B cell (primary cell): ENCODE results near the gene TANGO6.

Source experiments
- EZH2 ChIP-seq: IDR thresholded peaks from 2 replicates; pipeline ENCODE4 v1.6.1; 2012; ENCODE audit warnings: borderline replicate concordance, low read depth, mild to moderate bottlenecking, moderate library complexity, low read length; ENCODE audit not compliant: insufficient read depth, poor library complexity, severe bottlenecking
- TF ChIP-seq, protein P1 (sequence below): fragments of 200-600 bp; IDR thresholded peaks from one replicate; pipeline ENCODE4 v1.8.0; 2022; ENCODE audit warnings: antibody characterized with exemption, mild to moderate bottlenecking

DNA sequence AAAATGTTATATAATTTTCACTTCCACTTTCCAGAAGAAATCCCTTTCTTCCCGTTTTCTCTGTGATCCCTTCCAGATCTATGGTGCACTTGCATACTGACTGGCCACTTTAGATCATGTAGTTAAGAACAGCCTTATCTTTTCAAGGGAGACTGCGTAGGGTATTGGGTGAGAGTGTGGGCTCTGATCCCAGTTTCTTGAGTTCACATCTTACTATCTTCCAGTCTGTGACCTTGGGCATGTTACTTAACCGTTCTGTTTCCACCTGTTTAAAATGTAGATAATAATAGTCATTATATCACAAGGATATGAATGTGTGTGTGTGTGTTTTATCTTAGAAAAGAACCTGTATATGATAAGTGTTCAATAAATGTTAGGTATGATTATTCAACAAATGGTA, 83.7 kb downstream of the TANGO6 start:
- TF ChIP-seq, protein P1, sequence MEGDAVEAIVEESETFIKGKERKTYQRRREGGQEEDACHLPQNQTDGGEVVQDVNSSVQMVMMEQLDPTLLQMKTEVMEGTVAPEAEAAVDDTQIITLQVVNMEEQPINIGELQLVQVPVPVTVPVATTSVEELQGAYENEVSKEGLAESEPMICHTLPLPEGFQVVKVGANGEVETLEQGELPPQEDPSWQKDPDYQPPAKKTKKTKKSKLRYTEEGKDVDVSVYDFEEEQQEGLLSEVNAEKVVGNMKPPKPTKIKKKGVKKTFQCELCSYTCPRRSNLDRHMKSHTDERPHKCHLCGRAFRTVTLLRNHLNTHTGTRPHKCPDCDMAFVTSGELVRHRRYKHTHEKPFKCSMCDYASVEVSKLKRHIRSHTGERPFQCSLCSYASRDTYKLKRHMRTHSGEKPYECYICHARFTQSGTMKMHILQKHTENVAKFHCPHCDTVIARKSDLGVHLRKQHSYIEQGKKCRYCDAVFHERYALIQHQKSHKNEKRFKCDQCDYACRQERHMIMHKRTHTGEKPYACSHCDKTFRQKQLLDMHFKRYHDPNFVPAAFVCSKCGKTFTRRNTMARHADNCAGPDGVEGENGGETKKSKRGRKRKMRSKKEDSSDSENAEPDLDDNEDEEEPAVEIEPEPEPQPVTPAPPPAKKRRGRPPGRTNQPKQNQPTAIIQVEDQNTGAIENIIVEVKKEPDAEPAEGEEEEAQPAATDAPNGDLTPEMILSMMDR: no peak
- no peak for TF ChIP-seq EZH2
